K562 (cell line): Measurements from ENCODE around the gene ETV3L. TPM values are rescaled to one million over a fixed set of nuclear protein-coding genes. Genes with fewer than 3 reads are reported as not detected.

Experiments used
- ATAC-seq: fragments of 200-7000 bp; cut with Tn5 transposase; 3 replicates; pipeline ENCODE4 v1.9.1; 2020; ENCODE audit warnings: moderate library complexity
- BruUV-seq: library from RNA; stranded (reverse); fragments of 400-500 nt; replicated peaks from 2 replicates; lab custom pipeline; 2021; lab: Mats Ljungman, UMichigan
- CTCF ChIA-PET: fragments of 300-600 bp; formaldehyde crosslinking; extraction: SDS; loops from one replicate; lab custom pipeline; 2021; ENCODE audit warnings: low intra/inter-chr PET ratio; lab: Yijun Ruan, JAX
- POLR2A ChIA-PET: fragments of 300-600, 350-650 bp; sonication (Branson Sonifier 250); formaldehyde crosslinking; extraction: SDS; loops from one replicate; lab custom pipeline; 2021; ENCODE audit warnings: antibody characterized with exemption, inconsistent platforms; lab: Yijun Ruan, JAX
- DNase-seq, 4 experiments: peaks; one replicate each; pipeline versions ENCODE4 v3.0.0 to v3.0.0-alpha.2; 2011 to 2018; ENCODE audit warnings: low spot score in 3 of 4, mixed read lengths in 3 of 4; ENCODE audit errors: extremely low read depth in 1 of 4
- FAIRE-seq: peaks from 2 replicates; lab custom pipeline; 2011; peaks lifted over from hg19 to GRCh38; lab: Jason Lieb, UNC
- H2AFZ ChIP-seq: 2 replicates; pipeline ENCODE4 v1.6.0; 2011; ENCODE audit warnings: low read depth, low read length, control low read depth, inconsistent platforms
- H3K27ac ChIP-seq: fragments of 200-600 bp; 3 replicates; pipeline ENCODE4 v1.8.0; 2011; ENCODE audit warnings: low read depth, mild to moderate bottlenecking, control low read depth, inconsistent platforms, low read length, moderate library complexity, mixed read lengths; ENCODE audit errors: extremely low read depth
- H3K27me3 ChIP-seq, 2 experiments: fragments of 300-600 bp in 1 of 2; 2 replicates in 1 of 2; 3 replicates in 1 of 2; pipeline versions ENCODE4 v1.6.0 to v1.8.0; 2011; ENCODE audit warnings: inconsistent platforms in 2 of 2, low read length in 2 of 2, mild to moderate bottlenecking in 1 of 2, mixed read lengths in 1 of 2, moderate library complexity in 1 of 2; ENCODE audit not compliant: control insufficient read depth in 2 of 2, insufficient read depth in 2 of 2
- H3K36me3 ChIP-seq: fragments of 300-600 bp; 3 replicates; pipeline ENCODE4 v1.8.0; 2011; ENCODE audit warnings: mild to moderate bottlenecking, low read length, inconsistent platforms; ENCODE audit not compliant: control insufficient read depth, insufficient read depth
- H3K4me1 ChIP-seq, 2 experiments: fragments of 200-600 bp in 1 of 2; replicated peaks in 1 of 2; 2 replicates in 1 of 2; 3 replicates in 1 of 2; pipeline versions ENCODE4 v1.5.1 to v1.8.0; 2011; ENCODE audit warnings: inconsistent platforms in 2 of 2, low read length in 2 of 2, mild to moderate bottlenecking in 1 of 2, mixed read lengths in 1 of 2, moderate library complexity in 1 of 2; ENCODE audit not compliant: control insufficient read depth in 2 of 2, insufficient read depth in 2 of 2
- H3K4me2 ChIP-seq: 2 replicates; pipeline ENCODE4 v1.6.1; 2011; ENCODE audit warnings: low read length, control low read depth, inconsistent platforms, mixed read lengths; ENCODE audit not compliant: insufficient read depth
- H3K4me3 ChIP-seq: fragments of 200-600 bp; sonication (generic), shearing (Covaris generic); 2 replicates; pipeline ENCODE4 v1.5.1; 2016; ENCODE audit warnings: control low read depth, inconsistent platforms
- H3K79me2 ChIP-seq: fragments of 200-600 bp; 3 replicates; pipeline ENCODE4 v1.8.0; 2011; ENCODE audit warnings: low read length, inconsistent platforms; ENCODE audit not compliant: control insufficient read depth, insufficient read depth
- H3K9ac ChIP-seq, 2 experiments: 2 replicates each; pipeline versions ENCODE4 v1.6.0 to v1.6.1; 2011; ENCODE audit warnings: low read depth in 2 of 2, low read length in 2 of 2, control low read depth in 1 of 2, inconsistent platforms in 1 of 2, mild to moderate bottlenecking in 1 of 2, mixed read lengths in 1 of 2; ENCODE audit not compliant: insufficient read depth in 1 of 2
- H3K9me1 ChIP-seq: one replicate; pipeline ENCODE4 v1.6.0; 2011; ENCODE audit warnings: inconsistent platforms, mild to moderate bottlenecking, low read length, moderate library complexity; ENCODE audit not compliant: control insufficient read depth, insufficient read depth
- H3K9me3 ChIP-seq: replicated peaks from 2 replicates; pipeline ENCODE4 v1.5.1; 2011; ENCODE audit warnings: low read depth, low read length, inconsistent platforms; ENCODE audit not compliant: control insufficient read depth, insufficient read depth
- H4K20me1 ChIP-seq: replicated peaks from 2 replicates; pipeline ENCODE4 v1.6.1; 2011; ENCODE audit warnings: low read length, inconsistent platforms, mixed read lengths; ENCODE audit not compliant: control insufficient read depth, insufficient read depth
- GATAD2B ChIP-seq: fragments of 450-650 bp; IDR thresholded peaks from 2 replicates; pipeline ENCODE4 v1.6.1; 2017; ENCODE audit warnings: mild to moderate bottlenecking, borderline replicate concordance
- HSF4 ChIP-seq: fragments of 250-450 bp; sonication (Bioruptor Pico); IDR thresholded peaks from 2 replicates; pipeline ENCODE4 v2.1.2; 2022; ENCODE audit warnings: mild to moderate bottlenecking, moderate library complexity, borderline replicate concordance
- MAZ ChIP-seq, 2 experiments: fragments of 450-650 bp in 1 of 2; sonication (generic) in 1 of 2; formaldehyde crosslinking; IDR thresholded peaks in 1 of 2; conservative IDR thresholded peaks in 1 of 2; 2 replicates each; pipeline versions ENCODE4 v1.4.0 to v1.5.0; 2020; ENCODE audit warnings: mild to moderate bottlenecking in 1 of 2, missing genetic modification reagents in 1 of 2
- NBN ChIP-seq: fragments of 450-650 bp; IDR thresholded peaks from 2 replicates; pipeline ENCODE4 v1.6.1; 2016; ENCODE audit warnings: low read depth, mild to moderate bottlenecking
- NFYB ChIP-seq: IDR thresholded peaks from 2 replicates; pipeline ENCODE4 v1.6.1; 2011; ENCODE audit warnings: mild to moderate bottlenecking, moderate library complexity; ENCODE audit not compliant: insufficient read length; ENCODE audit errors: extremely low read depth
- PHF20 ChIP-seq: fragments of 450-650 bp; IDR thresholded peaks from 2 replicates; pipeline ENCODE4 v1.6.1; 2018; ENCODE audit not compliant: partially characterized antibody
- POLR2A ChIP-seq: fragments of 450-650 bp; conservative IDR thresholded peaks from 2 replicates; pipeline ENCODE4 v1.6.1; 2016
- SETDB1 ChIP-seq: IDR thresholded peaks from one replicate; pipeline ENCODE4 v1.6.1; 2012; ENCODE audit warnings: low read length, control low read depth, inconsistent platforms
- SIRT6 ChIP-seq: IDR thresholded peaks from one replicate; pipeline ENCODE4 v1.6.1; 2012; ENCODE audit warnings: low read depth, mild to moderate bottlenecking, control low read depth, inconsistent platforms, low read length, moderate library complexity
- SPI1 ChIP-seq: IDR thresholded peaks from 2 replicates; pipeline ENCODE4 v1.6.1; 2011; ENCODE audit warnings: low read depth, low read length, control low read depth, borderline replicate concordance
- SRSF3 ChIP-seq: fragments of 200-400 bp; formaldehyde crosslinking; IDR thresholded peaks from 2 replicates; pipeline ENCODE4 v1.6.1; 2016; ENCODE audit warnings: mild to moderate bottlenecking, low read length, moderate library complexity; ENCODE audit not compliant: insufficient read depth
- ZNF184 ChIP-seq: sonication (generic); formaldehyde crosslinking; IDR thresholded peaks from 2 replicates; pipeline ENCODE4 v1.5.0; 2020; ENCODE audit warnings: missing genetic modification reagents
- ZNF197 ChIP-seq: fragments of 200-800 bp; sonication (Bioruptor generic); IDR thresholded peaks from 2 replicates; pipeline ENCODE4 v1.6.1; 2016; ENCODE audit warnings: low read depth, missing genetic modification characterization, missing compliant biosample characterization
- ZNF398 ChIP-seq: fragments of 250-450 bp; sonication (Bioruptor Pico); IDR thresholded peaks from 2 replicates; pipeline ENCODE4 v1.8.0; 2021; ENCODE audit warnings: moderate library complexity, mild to moderate bottlenecking, inconsistent platforms
- ZNF507 ChIP-seq: conservative IDR thresholded peaks from 2 replicates; pipeline ENCODE4 v1.6.1; 2017; ENCODE audit warnings: missing genetic modification characterization, missing compliant biosample characterization
- ZNF740 ChIP-seq, 3 experiments: fragments of 200-800 bp in 1 of 3; sonication (Bioruptor generic) in 1 of 3; sonication (generic) in 1 of 3; formaldehyde crosslinking in 1 of 3; IDR thresholded peaks; 2 replicates each; pipeline versions ENCODE4 v1.6.1 to v1.8.0; 2016 to 2022; ENCODE audit warnings: mild to moderate bottlenecking in 2 of 3, missing compliant biosample characterization in 2 of 3, missing genetic modification characterization in 2 of 3, missing genetic modification reagents in 1 of 3
- WGBS: fragments of 100-300 bp; shearing (Covaris generic); methylation state at CpG from one replicate; pipeline ENCODE4 v1.1.6; 2016; ENCODE audit warnings: low coverage, mixed read lengths; ENCODE audit not compliant: insufficient coverage; ENCODE audit errors: missing lambda C conversion rate; 5-methylcytosine and 5-hydroxymethylcytosine counted together
- in situ Hi-C: fragments of 300-500 bp; cut with MboI; formaldehyde crosslinking; loops from 4 replicates; pipeline ENCODE4 v1.15.0; 2018; ENCODE audit warnings: inconsistent platforms, mixed read lengths
- intact Hi-C: fragments of 100-400 bp; cut with micrococcal nuclease; formaldehyde crosslinking; loops from 2 replicates; pipeline ENCODE4 v1.14.2; 2022
- polyA plus RNA-seq, 8 experiments: library from polyadenylated mRNA; depleted of rRNA in 4 of 8; stranded (reverse) in 5 of 8; unstranded in 3 of 8; fragments of >200 nt; fragmentation: Nextera tagmentation in 2 of 8; fragmentation: Illumina TruSeq in 1 of 8; extraction: Ambion mirVana in 2 of 8; extraction: Trizol in 1 of 8; gene quantifications; 2 replicates each; pipeline versions ENCODE4 v1.2.1 to v1.2.3, GENCODE V29; 2011 to 2014; ENCODE audit warnings: inconsistent platforms in 1 of 8, missing spikeins in 1 of 8
- total RNA-seq, 7 experiments: library from RNA; depleted of rRNA in 6 of 7; stranded (reverse); fragments of >200 nt in 6 of 7; fragmentation: Illumina TruSeq in 2 of 7; extraction: Trizol in 2 of 7; gene quantifications; 2 replicates each; pipeline versions ENCODE4 v1.2.1 to v1.2.3, GENCODE V29; 2011 to 2021; ENCODE audit warnings: low replicate concordance in 1 of 7
- TF ChIP-seq, protein P1 (sequence below): fragments of 450-650 bp; IDR thresholded peaks from 2 replicates; pipeline ENCODE4 v1.6.1; 2018; ENCODE audit not compliant: partially characterized antibody

Gene ETV3L
- total and polyA plus RNA-seq, 9 of the 15 experiments (the other 6 are each of a cell fraction or from before 2014, with no cell fraction given), result not detected

DNA sequence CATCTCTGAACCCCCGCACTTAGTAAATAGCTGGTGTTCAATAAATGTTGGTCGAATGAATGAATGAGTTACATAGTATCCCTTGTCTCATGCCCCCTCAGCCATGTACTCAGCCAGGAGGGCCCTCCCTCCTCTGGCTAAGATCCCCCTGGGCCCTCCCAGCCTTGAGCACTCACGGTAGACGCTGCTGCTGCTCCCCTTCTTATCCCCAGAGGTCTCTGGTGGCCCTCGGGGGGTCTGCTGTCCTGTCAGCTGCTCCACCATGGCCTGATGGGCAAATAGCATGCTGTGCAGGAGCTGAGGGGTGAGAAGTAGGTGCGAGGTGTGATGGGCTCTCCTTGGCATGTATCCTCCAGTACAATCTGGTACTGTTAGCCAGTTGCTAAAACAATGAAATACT, 1.9 kb downstream of the ETV3L start:
- CTCF ChIA-PET, result no interaction called here
- ATAC-seq (no peak), DNase-seq (no peak), FAIRE-seq (no peak)
- H3K4me2 ChIP-seq, result no peak overlapping the region
- H3K27ac ChIP-seq, result no peak overlapping the region
- 4% methylated on average over 6 of the region's 6 CpGs for WGBS
- H3K27me3 ChIP-seq, result peaks cover 21 to 43% of the 10 kb centered on the region in 2 experiments
- H3K9ac ChIP-seq, result no peak overlapping the region; a peak in 1 of 4 replicates
- intact Hi-C loops, result loop anchor here (10.0 kb wide), 1 partner anchor 397 kb away; no protein-coding TSS in a partner anchor
- POLR2A ChIA-PET, result interaction anchor here (0.5 kb wide), 1 partner anchor 233 kb away, joined by 3 read pairs; no protein-coding TSS in a partner anchor
- no TSS peak for BruUV-seq
- no peak overlapping the region for H3K4me3 ChIP-seq
- H3K79me2 ChIP-seq, result no peaks in the 10 kb centered on the region
- in situ Hi-C loops, result loop anchor here (5.0 to 10.0 kb wide), 2 partner anchors 40 to 397 kb away; partner anchors contain the start of gene ETV3
- H3K9me1 ChIP-seq, result no peaks in the 10 kb centered on the region
- no peaks in the 10 kb centered on the region for H3K9me3 ChIP-seq
- no peaks in the 10 kb centered on the region for H4K20me1 ChIP-seq
- no peak overlapping the region for H2AFZ ChIP-seq
- H3K36me3 ChIP-seq, result no peaks in the 10 kb centered on the region
- peaks cover 0 to 7% of the 10 kb centered on the region in 2 experiments; a peak in 1 of 5 replicates for H3K4me1 ChIP-seq
- TF ChIP-seq PHF20, result no peak
- no peak for TF ChIP-seq SPI1
- no peak for TF ChIP-seq ZNF197 (CRISPR knock-in tag)
- no peak for TF ChIP-seq POLR2A
- TF ChIP-seq SIRT6, result no peak
- no peak for TF ChIP-seq NFYB
- TF ChIP-seq ZNF740 (CRISPR knock-in tag; IDR thresholded peaks at IDR 0.05), result no peak
- no peak for TF ChIP-seq ZNF740 (tag; IDR thresholded peaks at IDR 0.05)
- TF ChIP-seq MAZ (CRISPR knock-in tag; conservative IDR thresholded peaks at IDR 0.05 in 1 of 2, IDR thresholded peaks at IDR 0.05 in 1 of 2), result no peak
- no peak for TF ChIP-seq ZNF398 (CRISPR knock-in tag)
- no peak for TF ChIP-seq NBN
- TF ChIP-seq GATAD2B, result no peak
- TF ChIP-seq ZNF507 (tag), result no peak
- TF ChIP-seq SETDB1, result no peak
- no peak for TF ChIP-seq ZNF184 (CRISPR knock-in tag)
- TF ChIP-seq, protein P1, sequence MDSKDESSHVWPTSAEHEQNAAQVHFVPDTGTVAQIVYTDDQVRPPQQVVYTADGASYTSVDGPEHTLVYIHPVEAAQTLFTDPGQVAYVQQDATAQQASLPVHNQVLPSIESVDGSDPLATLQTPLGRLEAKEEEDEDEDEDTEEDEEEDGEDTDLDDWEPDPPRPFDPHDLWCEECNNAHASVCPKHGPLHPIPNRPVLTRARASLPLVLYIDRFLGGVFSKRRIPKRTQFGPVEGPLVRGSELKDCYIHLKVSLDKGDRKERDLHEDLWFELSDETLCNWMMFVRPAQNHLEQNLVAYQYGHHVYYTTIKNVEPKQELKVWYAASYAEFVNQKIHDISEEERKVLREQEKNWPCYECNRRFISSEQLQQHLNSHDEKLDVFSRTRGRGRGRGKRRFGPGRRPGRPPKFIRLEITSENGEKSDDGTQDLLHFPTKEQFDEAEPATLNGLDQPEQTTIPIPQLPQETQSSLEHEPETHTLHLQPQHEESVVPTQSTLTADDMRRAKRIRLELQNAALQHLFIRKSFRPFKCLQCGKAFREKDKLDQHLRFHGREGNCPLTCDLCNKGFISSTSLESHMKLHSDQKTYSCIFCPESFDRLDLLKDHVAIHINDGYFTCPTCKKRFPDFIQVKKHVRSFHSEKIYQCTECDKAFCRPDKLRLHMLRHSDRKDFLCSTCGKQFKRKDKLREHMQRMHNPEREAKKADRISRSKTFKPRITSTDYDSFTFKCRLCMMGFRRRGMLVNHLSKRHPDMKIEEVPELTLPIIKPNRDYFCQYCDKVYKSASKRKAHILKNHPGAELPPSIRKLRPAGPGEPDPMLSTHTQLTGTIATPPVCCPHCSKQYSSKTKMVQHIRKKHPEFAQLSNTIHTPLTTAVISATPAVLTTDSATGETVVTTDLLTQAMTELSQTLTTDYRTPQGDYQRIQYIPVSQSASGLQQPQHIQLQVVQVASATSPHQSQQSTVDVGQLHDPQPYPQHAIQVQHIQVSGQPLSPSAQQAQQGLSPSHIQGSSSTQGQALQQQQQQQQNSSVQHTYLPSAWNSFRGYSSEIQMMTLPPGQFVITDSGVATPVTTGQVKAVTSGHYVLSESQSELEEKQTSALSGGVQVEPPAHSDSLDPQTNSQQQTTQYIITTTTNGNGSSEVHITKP, result no peak
- no peak for TF ChIP-seq HSF4 (CRISPR knock-in tag)
- no peak for TF ChIP-seq SRSF3
